Breast epithelium (tissue), 4 donors: ENCODE measurements around the gene INTS13. TPM values are rescaled to one million over a fixed set of nuclear protein-coding genes. Genes with fewer than 3 reads are reported as not detected.
"Not testable (repeated sequence)": the region's sequence is repeated elsewhere in the genome, so short reads cannot be mapped to it uniquely, and the experiment has no call there.

Experiments used
- DNase-seq, 2 donors: peaks; one replicate each; pipeline ENCODE4 v3.0.0-alpha.2; 2019; ENCODE audit warnings: low spot score in 2 of 2
- H3K27ac ChIP-seq, 2 donors: fragments of 200-600 bp; sonication (generic) in 1 of 2; one replicate each; pipeline ENCODE4 v1.5.1; 2016 to 2019; ENCODE audit warnings: mild to moderate bottlenecking in 1 of 2
- H3K27me3 ChIP-seq, 2 donors: fragments of 200-600 bp; sonication (generic) in 1 of 2; one replicate each; pipeline versions ENCODE4 v1.5.1 to v1.6.0; 2017 to 2019; ENCODE audit warnings: control low read depth in 1 of 2, mild to moderate bottlenecking in 1 of 2
- H3K36me3 ChIP-seq: fragments of 200-600 bp; one replicate; pipeline ENCODE4 v1.5.1; 2019
- H3K4me1 ChIP-seq, 2 donors: fragments of 200-600 bp; sonication (generic); one replicate each; pipeline ENCODE4 v1.5.1; 2016 to 2019; ENCODE audit warnings: control low read depth in 1 of 2
- H3K4me3 ChIP-seq, 3 donors: fragments of 200-600 bp; sonication (generic); 1 replicate in 2 of 3; 2 replicates in 1 of 3; pipeline ENCODE4 v1.5.1; 2016 to 2019; ENCODE audit warnings: mild to moderate bottlenecking in 3 of 3, moderate library complexity in 2 of 3
- H3K9me3 ChIP-seq, 2 donors: fragments of 200-600 bp; sonication (generic) in 1 of 2; one replicate each; pipeline ENCODE4 v1.5.1; 2016 to 2019; ENCODE audit warnings: control low read depth in 1 of 2
- POLR2A ChIP-seq: fragments of 450-650 bp; IDR thresholded peaks from one replicate; pipeline ENCODE4 v1.6.1; 2016; ENCODE audit warnings: antibody characterized with exemption, mild to moderate bottlenecking, moderate library complexity
- POLR2AphosphoS5 ChIP-seq, 3 donors: sonication (generic); formaldehyde crosslinking; IDR thresholded peaks; one replicate each; pipeline ENCODE4 v1.6.1; 2017; ENCODE audit warnings: antibody characterized with exemption in 3 of 3
- intact Hi-C: fragments of 100-400 bp; cut with DNase I; formaldehyde crosslinking; loops from one replicate; pipeline ENCODE4 v1.15.1; 2023; ENCODE audit warnings: low total_unique reads
- total RNA-seq, 3 donors: library from RNA; depleted of rRNA; stranded (reverse); fragments of >200 nt; gene quantifications; one replicate each; pipeline ENCODE4 v1.1.0, GENCODE V29; 2016
- TF ChIP-seq, protein P1 (sequence below), 3 donors: fragments of 450-650 bp; IDR thresholded peaks; one replicate each; pipeline ENCODE4 v1.5.1; 2016 to 2017; ENCODE audit warnings: antibody characterized with exemption in 3 of 3, mild to moderate bottlenecking in 3 of 3, moderate library complexity in 3 of 3

INTS13 gene
- total RNA-seq, 3 donors from 2014 or later = 20.6 to 23.1 (median 21.9) TPM

DNA sequence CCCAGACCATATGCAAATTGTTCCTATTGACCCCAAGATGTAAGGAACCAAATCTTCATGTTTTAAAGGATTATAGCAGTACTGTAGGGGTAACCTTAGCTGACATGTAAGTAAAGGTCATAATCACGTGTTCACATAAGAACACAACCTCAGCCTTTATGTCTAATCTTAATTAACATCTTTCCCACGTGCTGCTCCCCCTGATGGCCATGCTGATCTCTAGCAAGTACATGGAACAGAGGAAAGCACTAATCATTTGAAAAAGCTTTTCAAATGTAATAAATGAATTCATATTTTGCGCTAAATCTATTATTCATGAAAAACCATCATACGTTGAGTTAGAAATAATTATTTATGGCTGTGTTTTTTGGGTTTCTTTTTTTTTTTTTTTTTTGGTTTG, 74.3 kb downstream of the INTS13 start:
- Histone ChIP-seq H3K4me3 (no peak overlapping the region), H3K27me3 (no peaks in the 10 kb centered on the region), H3K27ac (no peak overlapping the region), H3K36me3 (no peaks in the 10 kb centered on the region), H3K9me3 (no peaks in the 10 kb centered on the region), H3K4me1 (no peaks in the 10 kb centered on the region)
- TF ChIP-seq, protein P1, sequence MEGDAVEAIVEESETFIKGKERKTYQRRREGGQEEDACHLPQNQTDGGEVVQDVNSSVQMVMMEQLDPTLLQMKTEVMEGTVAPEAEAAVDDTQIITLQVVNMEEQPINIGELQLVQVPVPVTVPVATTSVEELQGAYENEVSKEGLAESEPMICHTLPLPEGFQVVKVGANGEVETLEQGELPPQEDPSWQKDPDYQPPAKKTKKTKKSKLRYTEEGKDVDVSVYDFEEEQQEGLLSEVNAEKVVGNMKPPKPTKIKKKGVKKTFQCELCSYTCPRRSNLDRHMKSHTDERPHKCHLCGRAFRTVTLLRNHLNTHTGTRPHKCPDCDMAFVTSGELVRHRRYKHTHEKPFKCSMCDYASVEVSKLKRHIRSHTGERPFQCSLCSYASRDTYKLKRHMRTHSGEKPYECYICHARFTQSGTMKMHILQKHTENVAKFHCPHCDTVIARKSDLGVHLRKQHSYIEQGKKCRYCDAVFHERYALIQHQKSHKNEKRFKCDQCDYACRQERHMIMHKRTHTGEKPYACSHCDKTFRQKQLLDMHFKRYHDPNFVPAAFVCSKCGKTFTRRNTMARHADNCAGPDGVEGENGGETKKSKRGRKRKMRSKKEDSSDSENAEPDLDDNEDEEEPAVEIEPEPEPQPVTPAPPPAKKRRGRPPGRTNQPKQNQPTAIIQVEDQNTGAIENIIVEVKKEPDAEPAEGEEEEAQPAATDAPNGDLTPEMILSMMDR (IDR thresholded peaks at IDR 0.05) = no peak
- TF ChIP-seq POLR2AphosphoS5 (IDR thresholded peaks at IDR 0.05) (no peak), POLR2A (no peak)
- intact Hi-C loops = no loop called here
- no peak for DNase-seq

DNA sequence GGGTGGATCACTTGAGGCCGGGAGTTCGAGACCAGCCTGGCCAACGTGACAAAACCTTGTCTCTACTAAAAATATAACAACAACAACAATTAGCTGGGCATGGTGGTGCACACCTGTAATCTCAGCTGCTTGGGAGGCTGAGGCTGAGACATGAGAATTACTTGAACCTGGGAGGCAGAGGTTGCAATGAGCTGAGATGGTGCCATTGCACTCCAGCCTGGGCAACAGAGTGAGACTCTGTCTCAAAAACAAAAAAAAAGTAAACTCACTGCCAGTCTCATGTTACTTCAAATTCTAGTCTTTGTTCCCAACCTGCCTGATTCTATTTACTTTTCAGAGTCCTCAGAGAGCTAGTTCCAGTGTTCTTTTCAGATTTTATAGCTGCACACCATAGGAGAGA, 75.0 kb downstream of the INTS13 start:
- not testable (repeated sequence) for H3K4me1 ChIP-seq

DNA sequence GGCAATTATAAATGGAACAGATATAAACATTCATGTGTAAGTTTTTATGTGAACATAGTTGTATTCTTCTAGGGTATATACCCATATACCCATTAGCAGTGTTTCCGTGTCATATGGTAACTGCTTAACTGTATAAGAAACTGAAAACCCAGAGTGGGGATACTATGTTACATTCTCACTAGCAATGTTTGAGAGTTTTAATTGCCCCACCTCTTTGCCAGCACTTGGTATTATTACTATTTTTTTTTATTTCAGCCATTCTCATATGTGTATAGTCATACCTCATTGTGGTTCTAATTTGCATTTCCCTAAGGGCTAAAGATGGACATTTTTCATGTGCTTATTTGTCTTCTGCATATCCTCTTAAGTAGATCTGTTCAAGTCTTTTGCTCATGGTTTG, 76.1 kb downstream of the INTS13 start:
- H3K9me3 ChIP-seq = no peaks in the 10 kb centered on the region
- no peak for DNase-seq
- no peaks in the 10 kb centered on the region for H3K27me3 ChIP-seq
- no peaks in the 10 kb centered on the region for H3K4me1 ChIP-seq
- intact Hi-C loops = no loop called here
- no peak overlapping the region for H3K27ac ChIP-seq
- no peaks in the 10 kb centered on the region for H3K36me3 ChIP-seq
- H3K4me3 ChIP-seq = no peak overlapping the region
- no peak for TF ChIP-seq POLR2A
- no peak for TF ChIP-seq POLR2AphosphoS5 (IDR thresholded peaks at IDR 0.05)
- TF ChIP-seq, protein P1 (IDR thresholded peaks at IDR 0.05) = no peak

More for the DNA sequence above, 75.0 kb downstream of the INTS13 start:
- H3K36me3 ChIP-seq, H3K4me3 ChIP-seq, H3K9me3 ChIP-seq, intact Hi-C loops, H3K27me3 ChIP-seq, DNase-seq, H3K27ac ChIP-seq: not testable (repeated sequence)

DNA sequence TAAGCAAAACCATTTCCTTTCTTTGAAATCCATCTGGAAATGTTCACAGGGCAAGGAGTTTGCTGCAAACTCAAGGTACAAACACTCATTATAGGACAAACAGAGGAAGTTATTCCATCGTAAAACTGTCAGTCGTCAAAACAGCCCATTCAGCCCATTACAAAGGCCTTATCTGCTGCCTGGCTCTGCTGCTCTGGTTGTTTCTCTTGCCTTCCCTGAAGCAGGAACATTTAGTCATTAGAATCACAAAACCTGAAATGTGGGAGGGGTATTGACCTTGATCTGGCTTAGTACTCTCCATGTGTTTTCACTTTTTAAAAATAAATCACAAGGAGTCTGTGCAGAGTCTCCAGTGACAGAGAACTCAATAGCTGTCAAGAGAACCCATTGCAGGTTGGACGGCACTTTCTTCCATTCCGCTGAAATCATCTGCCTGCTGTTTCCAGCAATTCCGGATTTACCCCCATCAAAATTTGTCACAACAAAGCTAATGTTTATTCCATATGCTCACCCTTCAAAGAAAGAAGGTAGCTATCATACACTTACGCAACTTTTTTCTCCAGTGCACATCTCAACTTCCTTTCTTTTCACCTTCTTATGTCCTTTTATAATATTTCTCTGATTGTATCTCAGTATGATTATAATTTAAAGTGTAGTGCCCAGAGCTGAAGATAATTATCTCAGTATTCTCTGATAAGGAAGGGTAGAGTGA, 80.2 kb downstream of the INTS13 start:
- Histone ChIP-seq H3K27me3 (no peaks in the 10 kb centered on the region), H3K36me3 (no peaks in the 10 kb centered on the region), H3K4me1 (no peaks in the 10 kb centered on the region), H3K4me3 (no peak overlapping the region), H3K27ac (no peak overlapping the region), H3K9me3 (no peaks in the 10 kb centered on the region)
- no peak for DNase-seq
- intact Hi-C loops = no loop called here
- no peak for TF ChIP-seq POLR2AphosphoS5 (IDR thresholded peaks at IDR 0.05)
- TF ChIP-seq POLR2A = no peak
- TF ChIP-seq, protein P1 (IDR thresholded peaks at IDR 0.05) = no peak

DNA sequence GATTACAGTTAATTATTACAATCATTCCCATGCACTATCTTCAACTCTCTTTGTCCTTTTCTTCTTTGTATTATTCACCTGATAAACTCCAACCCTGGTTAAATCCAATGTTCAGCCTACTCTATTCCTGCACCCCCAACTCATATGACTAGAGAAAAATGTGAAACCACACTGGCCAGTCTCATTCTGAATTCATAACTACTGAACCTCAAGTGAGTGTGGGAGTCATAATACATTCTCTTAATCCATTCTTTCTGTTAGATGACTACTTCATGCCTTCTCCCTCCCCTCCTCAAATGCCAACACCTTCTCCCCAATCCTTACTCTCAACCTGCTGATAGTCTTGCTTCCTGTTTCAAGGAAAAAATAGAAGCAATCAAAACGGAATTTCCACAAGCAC, 82.4 kb downstream of the INTS13 start:
- Histone ChIP-seq H3K27ac (no peak overlapping the region), H3K4me1 (no peaks in the 10 kb centered on the region), H3K9me3 (no peaks in the 10 kb centered on the region), H3K36me3 (no peaks in the 10 kb centered on the region), H3K4me3 (no peak overlapping the region), H3K27me3 (no peaks in the 10 kb centered on the region)
- no peak for TF ChIP-seq POLR2A
- no peak for TF ChIP-seq POLR2AphosphoS5 (IDR thresholded peaks at IDR 0.05)
- TF ChIP-seq, protein P1 (IDR thresholded peaks at IDR 0.05) = no peak
- DNase-seq = no peak
- intact Hi-C loops = no loop called here

Other genes with a start within 250 kb of the INTS13 start
- 10 to 100 TPM; 47.2 to 95.0 (median 66.5) TPM for gene ITPR2, start 104.8 kb downstream of the INTS13 start, total RNA-seq
- 100 to 1,000 TPM in 1 of 3 donors, 10 to 100 TPM in 2; 87.8 to 111 (median 92.5) TPM for gene FGFR1OP2, start 489 bp upstream of the INTS13 start, total RNA-seq
- gene TM7SF3, start 76.4 kb upstream of the INTS13 start, total RNA-seq = 10 to 100 TPM; 40.2 to 60.0 (median 56.1) TPM
- gene MED21, start 84.6 kb upstream of the INTS13 start, total RNA-seq = 10 to 100 TPM; 41.1 to 71.3 (median 55.7) TPM
- gene C12orf71, start 144.6 kb upstream of the INTS13 start, total RNA-seq = not detected